GM19467 (cell line): ENCODE results near the gene MFSD12.
A peak's percentile ranks its signal among the peaks of the same experiment; 100 is the strongest.
"Not testable (repeated sequence)": the region's sequence is repeated elsewhere in the genome, so short reads cannot be mapped to it uniquely, and the experiment has no call there.

Experiments
- ATAC-seq: cut with Tn5 transposase; IDR thresholded peaks from one replicate; pipeline ENCODE4 v1.9.1; 2021; ENCODE audit warnings: mild to moderate bottlenecking, moderate library complexity; ENCODE audit not compliant: unreplicated experiment

Gene MFSD12

DNA sequence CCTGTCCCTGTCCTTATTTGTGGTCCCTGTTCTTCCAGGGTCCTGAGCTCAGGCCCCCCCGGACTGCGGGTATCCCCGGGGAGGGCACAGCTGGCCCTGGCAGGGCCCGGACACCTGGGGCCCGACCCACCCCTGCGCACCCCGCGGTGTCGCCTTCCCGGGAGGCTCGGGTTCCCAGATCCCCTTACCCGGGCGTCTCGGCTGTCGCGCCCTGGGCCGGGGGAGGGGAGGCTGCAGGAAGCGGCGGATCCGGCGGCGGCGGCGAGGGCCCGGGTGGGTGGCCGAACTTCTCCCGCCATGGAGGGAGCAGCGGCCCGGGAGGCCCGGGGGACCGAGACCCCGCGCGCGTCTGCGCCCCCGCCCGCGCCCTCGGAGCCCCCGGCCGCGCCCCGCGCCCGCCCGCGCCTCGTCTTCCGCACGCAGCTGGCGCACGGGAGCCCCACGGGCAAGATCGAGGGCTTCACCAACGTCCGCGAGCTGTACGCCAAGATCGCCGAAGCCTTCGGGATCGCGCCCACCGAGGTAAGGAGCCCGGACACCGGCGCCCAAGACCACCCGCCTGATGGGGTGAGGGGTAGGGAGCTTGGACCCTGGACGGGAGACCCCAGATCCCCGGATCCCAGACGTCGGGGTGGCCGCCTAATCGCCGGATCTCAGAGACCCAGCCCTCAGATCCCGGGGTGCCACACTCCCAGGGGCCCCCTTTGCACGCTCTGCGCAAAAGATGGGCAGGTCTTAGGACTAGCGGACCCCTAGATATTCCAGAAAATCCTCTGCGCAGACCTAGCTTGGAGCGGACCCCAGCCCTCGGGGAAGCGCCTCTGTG, 28.1 kb upstream of the MFSD12 start, which contains the start of gene GIPC3:
GIPC3 (plus strand) TSS at position 178 of the 826 bp plus-strand sequence; CDS start at position 298, 120 bp downstream.
- ATAC-seq = no peak

- ATAC-seq = not testable (repeated sequence)
These were observed 26.8 kb upstream of the MFSD12 start for GRCh38 chr19:3584036-3584802.

DNA sequence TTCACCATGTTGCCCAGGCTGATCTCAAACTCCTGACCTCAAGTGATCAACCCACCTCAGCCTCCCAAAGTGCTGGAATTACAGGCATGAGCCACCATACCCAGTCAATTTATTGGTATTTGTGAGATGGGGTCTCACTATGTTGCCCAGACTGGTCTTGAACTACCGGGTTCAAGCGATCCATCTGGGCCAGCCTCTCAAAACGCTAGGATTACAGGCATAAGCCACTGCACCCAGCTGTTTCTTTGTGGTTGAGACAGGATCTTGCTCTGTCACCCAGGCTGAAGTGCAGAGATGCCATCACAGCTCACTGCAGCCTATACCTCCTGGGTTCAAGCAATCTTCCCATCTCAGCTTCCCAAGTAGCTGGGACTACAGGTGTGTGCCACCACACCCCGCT, 24.4 kb upstream of the MFSD12 start:
- ATAC-seq = not testable (repeated sequence)

GRCh38 chr19:3580156-3580934, 23.0 kb upstream of the MFSD12 start:
- ATAC-seq = no peak

GRCh38 chr19:3578390-3578789, 21.0 kb upstream of the MFSD12 start:
- ATAC-seq = no peak

DNA sequence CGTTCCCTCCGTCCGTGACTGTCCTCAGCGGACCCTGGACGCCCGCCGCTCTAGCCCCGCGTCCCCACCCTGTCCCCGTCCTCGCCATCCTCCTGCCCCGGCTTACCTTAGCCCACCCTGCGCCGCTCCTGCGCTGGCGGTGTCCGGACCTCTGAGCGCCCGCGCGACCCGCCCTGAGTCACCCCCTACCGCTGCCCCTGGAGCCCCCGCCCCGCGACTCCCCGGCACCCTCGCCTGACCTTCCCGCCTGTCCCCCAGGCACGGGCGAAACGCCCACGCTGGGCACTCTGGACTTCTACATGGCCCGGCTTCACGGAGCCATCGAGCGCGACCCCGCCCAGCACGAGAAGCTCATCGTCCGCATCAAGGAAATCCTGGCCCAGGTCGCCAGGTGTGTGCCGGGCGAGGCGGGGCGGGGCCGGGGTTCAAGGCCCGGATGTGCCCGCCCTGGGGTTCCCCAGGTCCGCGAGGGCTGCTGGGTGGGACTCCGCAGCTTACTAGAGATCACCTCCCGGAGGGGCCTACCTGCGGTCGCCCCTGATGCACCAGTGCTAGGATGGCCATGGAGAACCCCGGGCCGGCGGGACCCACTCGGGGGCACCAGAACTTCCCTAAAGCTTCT, 20.4 kb upstream of the MFSD12 start:
- ATAC-seq = no peak

GRCh38 chr19:3576696-3577443, 19.5 kb upstream of the MFSD12 start:
- ATAC-seq = no peak

GRCh38 chr19:3575949-3576673, 18.7 kb upstream of the MFSD12 start:
- no peak for ATAC-seq

DNA sequence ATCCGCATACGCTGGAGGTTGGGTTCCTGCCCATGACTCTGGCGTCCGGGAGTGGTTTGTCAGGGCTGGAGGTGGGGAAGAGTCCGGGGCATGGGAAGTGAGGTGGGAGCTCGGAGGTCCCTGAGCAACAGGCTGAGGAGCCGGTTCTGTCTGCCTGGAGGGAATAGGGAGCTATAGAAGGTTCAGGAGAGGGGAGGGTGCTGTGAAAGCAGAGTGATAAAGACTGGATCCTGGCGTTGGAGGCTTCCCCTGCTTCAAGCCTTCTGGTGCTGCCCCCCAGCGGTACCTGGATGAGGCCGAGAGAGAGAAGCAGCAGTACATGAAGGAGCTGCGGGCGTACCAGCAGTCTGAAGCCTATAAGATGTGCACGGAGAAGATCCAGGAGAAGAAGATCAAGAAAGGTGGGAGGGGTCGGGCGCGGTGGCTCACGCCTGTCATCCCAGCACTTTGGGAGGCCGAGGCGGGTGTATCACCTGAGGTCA, 17.9 kb upstream of the MFSD12 start:
- ATAC-seq = no peak

- ATAC-seq = no peak
These were observed 16.7 kb upstream of the MFSD12 start for GRCh38 chr19:3573858-3574637.

GRCh38 chr19:3573162-3573857, 15.9 kb upstream of the MFSD12 start:
- ATAC-seq = no peak

DNA sequence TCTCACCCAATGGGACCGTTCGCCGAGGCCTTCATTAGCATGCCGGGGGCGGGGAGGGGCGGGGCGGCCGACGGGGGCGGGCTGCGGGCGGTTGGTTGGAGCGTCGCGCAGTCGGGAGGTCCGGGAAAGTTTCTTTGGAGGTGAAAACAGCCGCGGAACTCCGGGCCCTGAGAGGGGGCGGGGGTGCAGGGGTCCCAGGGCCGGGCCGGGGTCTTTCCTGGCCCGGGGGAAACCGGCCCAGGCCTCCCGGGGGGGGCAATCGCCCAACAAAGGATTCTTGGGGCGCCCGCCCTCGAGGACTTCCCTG, 15.4 kb upstream of the MFSD12 start, which contains the start of gene HMG20B:
HMG20B (plus strand) TSS at position 90 of the 307 bp plus-strand sequence. CDS start 366 bp downstream, outside the sequence.
- no peak for ATAC-seq

DNA sequence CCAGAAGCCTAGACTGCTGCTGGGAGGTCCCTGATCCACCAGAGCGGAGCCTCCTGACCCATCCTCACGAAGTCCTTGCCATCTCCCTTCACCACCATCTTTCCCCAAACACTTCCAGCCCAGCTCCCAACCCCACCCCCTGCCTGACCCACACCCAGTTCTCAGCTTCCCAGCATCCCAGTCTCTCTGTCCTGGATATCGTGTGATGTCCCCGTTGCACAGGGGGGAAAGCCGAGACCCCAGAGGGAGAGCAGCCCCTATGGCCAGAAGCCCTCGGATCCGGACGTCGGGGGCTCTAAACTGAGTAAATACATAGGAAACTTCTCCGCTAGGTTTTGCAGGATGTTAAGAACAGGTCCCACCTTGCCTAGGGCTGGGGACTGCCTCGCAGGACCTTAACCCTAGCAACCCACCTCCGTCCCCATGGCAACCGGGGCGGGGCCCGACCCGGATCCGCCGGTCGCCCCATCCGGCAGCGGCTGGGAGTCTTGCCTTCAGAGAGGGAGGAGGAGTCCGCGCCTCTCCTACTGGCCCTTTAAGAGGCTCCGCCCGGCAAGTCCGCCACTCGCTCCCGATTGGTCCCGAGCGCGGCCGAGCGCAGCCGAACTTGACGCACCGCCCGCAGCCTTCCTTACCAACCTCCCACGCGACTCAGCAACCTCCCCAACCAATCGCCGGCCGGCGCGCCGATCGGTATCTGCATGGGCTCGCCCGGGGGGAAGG, 14.9 kb upstream of the MFSD12 start:
- ATAC-seq = peak; percentile 91

- ATAC-seq = no peak
These were observed 13.2 kb upstream of the MFSD12 start for GRCh38 chr19:3570606-3571011.

GRCh38 chr19:3570042-3570441, 12.7 kb upstream of the MFSD12 start:
- not testable (repeated sequence) for ATAC-seq

GRCh38 chr19:3565139-3565538, 7.8 kb upstream of the MFSD12 start:
- no peak for ATAC-seq
